SK-N-SH (cell line): Measurements from ENCODE around the gene PDZRN4.

ENCODE experiments used
- CTCF ChIP-seq: fragments of 200-600 bp; sonication (generic); IDR thresholded peaks from 2 replicates; pipeline ENCODE4 v1.6.1; 2017; ENCODE audit warnings: antibody characterized with exemption, mild to moderate bottlenecking, moderate library complexity
- USF2 ChIP-seq: fragments of 150-350 bp; IDR thresholded peaks from 2 replicates; pipeline ENCODE4 v1.6.1; 2017; ENCODE audit warnings: antibody characterized with exemption, low read length, low read depth, borderline replicate concordance

GRCh38 chr12:41202051-41202450, 13.9 kb downstream of the PDZRN4 start:
- TF ChIP-seq USF2, result no peak
- no peak for TF ChIP-seq CTCF
